ENCODE measurements around the gene SCGB1D4. TPM values are rescaled to one million over a fixed set of nuclear protein-coding genes. Genes with fewer than 3 reads are reported as not detected.

Gene SCGB1D4
- total and polyA plus RNA-seq, 10 donors, result not detected

- TF ChIP-seq POLR2A (IDR thresholded peaks at IDR 0.05), result no peak
- no peak for TF ChIP-seq CTCF (IDR thresholded peaks at IDR 0.05 in 8 of 11, conservative IDR thresholded peaks at IDR 0.05 in 3 of 11)
- TF ChIP-seq POLR2AphosphoS5 (IDR thresholded peaks at IDR 0.05), result no peak
- Histone ChIP-seq H3K9me3 (peaks cover 3 to 60% (median 50%) of the 10 kb centered on the region in 8 donors), H3K27me3 (replicated peaks in 1 of 7) (peaks cover 0 to 4% (median 0%) of the 10 kb centered on the region in 7 donors), H3K4me3 (no peak overlapping the region), H3K36me3 (no peaks in the 10 kb centered on the region), H3K27ac (no peak overlapping the region), H3K4me1 (no peaks in the 10 kb centered on the region)
- 63 to 88% (median 70%) methylated on average over 3 of the region's 3 CpGs for WGBS, 5 donors
- intact Hi-C loops (cut with DNase I; ENCODE audit: low total_unique reads), result no loop called here
- DNase-seq, result no peak
Observed at GRCh38 chr11:62253999-62254542, 44.8 kb downstream of the SCGB1D4 start.

GRCh38 chr11:62251698-62252097 lies 47.2 kb downstream of the SCGB1D4 start:
- no peak for DNase-seq
- Histone ChIP-seq H3K27ac (no peak overlapping the region), H3K4me3 (no peak overlapping the region), H3K9me3 (peaks cover 3 to 63% (median 50%) of the 10 kb centered on the region in 8 donors), H3K27me3 (replicated peaks in 1 of 7) (peaks cover 0 to 18% (median 0%) of the 10 kb centered on the region in 7 donors), H3K4me1 (no peaks in the 10 kb centered on the region), H3K36me3 (no peaks in the 10 kb centered on the region)
- WGBS, 5 donors, result 47 to 63% (median 58%) methylated on average over 4 of the region's 4 CpGs
- intact Hi-C loops (cut with DNase I; ENCODE audit: low total_unique reads), result no loop called here
- no peak for TF ChIP-seq POLR2A (IDR thresholded peaks at IDR 0.05)
- no peak for TF ChIP-seq POLR2AphosphoS5 (IDR thresholded peaks at IDR 0.05)
- TF ChIP-seq CTCF (IDR thresholded peaks at IDR 0.05 in 8 of 11, conservative IDR thresholded peaks at IDR 0.05 in 3 of 11), result no peak

Other genes with a start within 250 kb of the SCGB1D4 start
- 10 to 100 TPM; 22.2 to 32.4 (median 28.8) TPM for gene INCENP, start 175.1 kb downstream of the SCGB1D4 start, total RNA-seq
- 1 to 10 TPM; 1.8 to 5.3 (median 3.0) TPM for gene INCENP, start 175.1 kb downstream of the SCGB1D4 start, polyA plus RNA-seq
- gene SCGB1D1, start 108.9 kb downstream of the SCGB1D4 start, total RNA-seq, result not detected
- not detected for gene SCGB1D1, start 108.9 kb downstream of the SCGB1D4 start, polyA plus RNA-seq
- gene SCGB2A1, start 90.4 kb downstream of the SCGB1D4 start, total RNA-seq, result not detected
- not detected for gene SCGB2A1, start 90.4 kb downstream of the SCGB1D4 start, polyA plus RNA-seq
- gene SCGB1D2, start 56.8 kb downstream of the SCGB1D4 start, total RNA-seq, result not detected
- gene SCGB1D2, start 56.8 kb downstream of the SCGB1D4 start, polyA plus RNA-seq, result not detected
- gene SCGB2A2, start 28.9 kb downstream of the SCGB1D4 start, total RNA-seq, result not detected
- not detected for gene SCGB2A2, start 28.9 kb downstream of the SCGB1D4 start, polyA plus RNA-seq
- 10 to 100 TPM in 1 of 7 donors, 1 to 10 TPM in 6; 3.4 to 23.4 (median 8.1) TPM for gene ASRGL1, start 38.4 kb upstream of the SCGB1D4 start, total RNA-seq
- gene ASRGL1, start 38.4 kb upstream of the SCGB1D4 start, polyA plus RNA-seq, result 1 to 10 TPM; 2.9 to 4.5 (median 3.1) TPM
- not detected for gene SCGB1A1, start 120.0 kb upstream of the SCGB1D4 start, total RNA-seq
- under 1 TPM in 1 of 3 donors, not detected in 2; 0.35 TPM for gene SCGB1A1, start 120.0 kb upstream of the SCGB1D4 start, polyA plus RNA-seq
- 100 to 1,000 TPM; 168 to 370 (median 289) TPM for gene AHNAK, start 247.7 kb upstream of the SCGB1D4 start, total RNA-seq
- gene AHNAK, start 247.7 kb upstream of the SCGB1D4 start, polyA plus RNA-seq, result 10 to 100 TPM; 11.8 to 24.0 (median 12.0) TPM

Measured in spleen (tissue), 11 donors.